Measurements from ENCODE around the gene NUPR1.

Gene NUPR1

DNA sequence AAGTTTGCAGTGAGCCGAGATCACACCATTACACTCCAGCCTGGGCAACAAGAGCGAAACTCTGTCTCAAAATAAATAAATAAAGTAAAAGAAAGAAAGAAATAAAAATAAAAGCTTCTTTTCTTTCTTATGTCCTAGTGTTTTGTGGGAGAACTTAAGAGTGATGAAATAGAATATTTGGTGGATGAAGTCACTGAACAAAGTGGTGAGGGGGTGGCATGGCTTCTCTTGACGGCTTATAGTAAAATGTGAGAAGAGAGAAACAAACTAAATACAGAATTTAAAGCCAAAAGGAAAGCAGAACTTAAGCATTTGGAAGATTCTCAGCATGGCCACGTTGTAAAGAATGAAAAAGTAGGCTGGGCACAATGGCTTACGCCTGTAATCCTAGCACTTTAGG is 30.2 kb upstream of the NUPR1 start:
- POLR2A ChIA-PET: no interaction called here
- Histone ChIP-seq H3K9me3 (ENCODE audit: control insufficient read depth, insufficient read depth, low read depth, low read length) (no peaks in the 10 kb centered on the region), H3K4me3 (ENCODE audit: low read depth, low read length) (no peak overlapping the region), H3K27ac (ENCODE audit: extremely low read depth, low read depth, low read length) (no peak overlapping the region), H3K36me3 (ENCODE audit: control insufficient read depth in 2 of 2, insufficient read depth in 1 of 2, low read length in 2 of 2) (peaks cover 0 to 2% of the 10 kb centered on the region in 2 experiments; a peak in 1 of 3 replicates), H3K4me1 (ENCODE audit: control insufficient read depth, insufficient read depth, low read length) (no peaks in the 10 kb centered on the region)
- TF ChIP-seq ZNF292 (tag by site-specific recombination; IDR thresholded peaks at IDR 0.05; ENCODE audit: borderline replicate concordance, low read depth): no peak
- TF ChIP-seq HOXC10 (CRISPR knock-in tag; IDR thresholded peaks at IDR 0.05): no peak
- TF ChIP-seq, protein P1, sequence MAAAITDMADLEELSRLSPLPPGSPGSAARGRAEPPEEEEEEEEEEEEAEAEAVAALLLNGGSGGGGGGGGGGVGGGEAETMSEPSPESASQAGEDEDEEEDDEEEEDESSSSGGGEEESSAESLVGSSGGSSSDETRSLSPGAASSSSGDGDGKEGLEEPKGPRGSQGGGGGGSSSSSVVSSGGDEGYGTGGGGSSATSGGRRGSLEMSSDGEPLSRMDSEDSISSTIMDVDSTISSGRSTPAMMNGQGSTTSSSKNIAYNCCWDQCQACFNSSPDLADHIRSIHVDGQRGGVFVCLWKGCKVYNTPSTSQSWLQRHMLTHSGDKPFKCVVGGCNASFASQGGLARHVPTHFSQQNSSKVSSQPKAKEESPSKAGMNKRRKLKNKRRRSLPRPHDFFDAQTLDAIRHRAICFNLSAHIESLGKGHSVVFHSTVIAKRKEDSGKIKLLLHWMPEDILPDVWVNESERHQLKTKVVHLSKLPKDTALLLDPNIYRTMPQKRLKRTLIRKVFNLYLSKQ (tag by site-specific recombination; IDR thresholded peaks at IDR 0.05; ENCODE audit: borderline replicate concordance): no peak
- TF ChIP-seq ZBTB21 (tag by site-specific recombination; IDR thresholded peaks at IDR 0.05): no peak
- no peak for TF ChIP-seq ZNF548 (tag by site-specific recombination; IDR thresholded peaks at IDR 0.05)
- TF ChIP-seq, protein P2, sequence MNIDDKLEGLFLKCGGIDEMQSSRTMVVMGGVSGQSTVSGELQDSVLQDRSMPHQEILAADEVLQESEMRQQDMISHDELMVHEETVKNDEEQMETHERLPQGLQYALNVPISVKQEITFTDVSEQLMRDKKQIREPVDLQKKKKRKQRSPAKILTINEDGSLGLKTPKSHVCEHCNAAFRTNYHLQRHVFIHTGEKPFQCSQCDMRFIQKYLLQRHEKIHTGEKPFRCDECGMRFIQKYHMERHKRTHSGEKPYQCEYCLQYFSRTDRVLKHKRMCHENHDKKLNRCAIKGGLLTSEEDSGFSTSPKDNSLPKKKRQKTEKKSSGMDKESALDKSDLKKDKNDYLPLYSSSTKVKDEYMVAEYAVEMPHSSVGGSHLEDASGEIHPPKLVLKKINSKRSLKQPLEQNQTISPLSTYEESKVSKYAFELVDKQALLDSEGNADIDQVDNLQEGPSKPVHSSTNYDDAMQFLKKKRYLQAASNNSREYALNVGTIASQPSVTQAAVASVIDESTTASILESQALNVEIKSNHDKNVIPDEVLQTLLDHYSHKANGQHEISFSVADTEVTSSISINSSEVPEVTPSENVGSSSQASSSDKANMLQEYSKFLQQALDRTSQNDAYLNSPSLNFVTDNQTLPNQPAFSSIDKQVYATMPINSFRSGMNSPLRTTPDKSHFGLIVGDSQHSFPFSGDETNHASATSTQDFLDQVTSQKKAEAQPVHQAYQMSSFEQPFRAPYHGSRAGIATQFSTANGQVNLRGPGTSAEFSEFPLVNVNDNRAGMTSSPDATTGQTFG (tag by site-specific recombination; IDR thresholded peaks at IDR 0.05; ENCODE audit: borderline replicate concordance): no peak
- TF ChIP-seq, protein P3, sequence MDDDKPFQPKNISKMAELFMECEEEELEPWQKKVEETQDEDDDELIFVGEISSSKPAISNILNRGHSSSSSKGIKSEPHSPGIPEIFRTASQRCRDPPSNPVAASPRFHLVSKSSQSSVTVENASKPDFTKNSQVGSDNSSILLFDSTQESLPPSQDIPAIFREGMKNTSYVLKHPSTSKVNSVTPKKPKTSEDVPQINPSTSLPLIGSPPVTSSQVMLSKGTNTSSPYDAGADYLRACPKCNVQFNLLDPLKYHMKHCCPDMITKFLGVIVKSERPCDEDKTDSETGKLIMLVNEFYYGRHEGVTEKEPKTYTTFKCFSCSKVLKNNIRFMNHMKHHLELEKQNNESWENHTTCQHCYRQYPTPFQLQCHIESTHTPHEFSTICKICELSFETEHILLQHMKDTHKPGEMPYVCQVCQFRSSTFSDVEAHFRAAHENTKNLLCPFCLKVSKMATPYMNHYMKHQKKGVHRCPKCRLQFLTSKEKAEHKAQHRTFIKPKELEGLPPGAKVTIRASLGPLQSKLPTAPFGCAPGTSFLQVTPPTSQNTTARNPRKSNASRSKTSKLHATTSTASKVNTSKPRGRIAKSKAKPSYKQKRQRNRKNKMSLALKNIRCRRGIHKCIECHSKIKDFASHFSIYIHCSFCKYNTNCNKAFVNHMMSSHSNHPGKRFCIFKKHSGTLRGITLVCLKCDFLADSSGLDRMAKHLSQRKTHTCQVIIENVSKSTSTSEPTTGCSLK (tag by site-specific recombination; IDR thresholded peaks at IDR 0.05): no peak
- TF ChIP-seq, protein P4, sequence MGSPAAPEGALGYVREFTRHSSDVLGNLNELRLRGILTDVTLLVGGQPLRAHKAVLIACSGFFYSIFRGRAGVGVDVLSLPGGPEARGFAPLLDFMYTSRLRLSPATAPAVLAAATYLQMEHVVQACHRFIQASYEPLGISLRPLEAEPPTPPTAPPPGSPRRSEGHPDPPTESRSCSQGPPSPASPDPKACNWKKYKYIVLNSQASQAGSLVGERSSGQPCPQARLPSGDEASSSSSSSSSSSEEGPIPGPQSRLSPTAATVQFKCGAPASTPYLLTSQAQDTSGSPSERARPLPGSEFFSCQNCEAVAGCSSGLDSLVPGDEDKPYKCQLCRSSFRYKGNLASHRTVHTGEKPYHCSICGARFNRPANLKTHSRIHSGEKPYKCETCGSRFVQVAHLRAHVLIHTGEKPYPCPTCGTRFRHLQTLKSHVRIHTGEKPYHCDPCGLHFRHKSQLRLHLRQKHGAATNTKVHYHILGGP (tag by site-specific recombination; IDR thresholded peaks at IDR 0.05): no peak
- TF ChIP-seq, protein P5, sequence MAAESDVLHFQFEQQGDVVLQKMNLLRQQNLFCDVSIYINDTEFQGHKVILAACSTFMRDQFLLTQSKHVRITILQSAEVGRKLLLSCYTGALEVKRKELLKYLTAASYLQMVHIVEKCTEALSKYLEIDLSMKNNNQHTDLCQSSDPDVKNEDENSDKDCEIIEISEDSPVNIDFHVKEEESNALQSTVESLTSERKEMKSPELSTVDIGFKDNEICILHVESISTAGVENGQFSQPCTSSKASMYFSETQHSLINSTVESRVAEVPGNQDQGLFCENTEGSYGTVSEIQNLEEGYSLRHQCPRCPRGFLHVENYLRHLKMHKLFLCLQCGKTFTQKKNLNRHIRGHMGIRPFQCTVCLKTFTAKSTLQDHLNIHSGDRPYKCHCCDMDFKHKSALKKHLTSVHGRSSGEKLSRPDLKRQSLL (tag by site-specific recombination; IDR thresholded peaks at IDR 0.05): no peak
- TF ChIP-seq ZFP41 (tag by site-specific recombination; IDR thresholded peaks at IDR 0.05; ENCODE audit: borderline replicate concordance): no peak
- TF ChIP-seq ZNF274 (IDR thresholded peaks at IDR 0.05; ENCODE audit: low read length): no peak
- no peak for TF ChIP-seq ZNF274 (tag by site-specific recombination; IDR thresholded peaks at IDR 0.05; ENCODE audit: borderline replicate concordance)
- no peak for TF ChIP-seq ZNF223 (tag by site-specific recombination; IDR thresholded peaks at IDR 0.05)
- no peak for TF ChIP-seq HOXD13 (CRISPR knock-in tag; IDR thresholded peaks at IDR 0.05; ENCODE audit: borderline replicate concordance)
- TF ChIP-seq ZNF266 (tag by site-specific recombination; IDR thresholded peaks at IDR 0.05; ENCODE audit: low read depth): no peak
- TF ChIP-seq ZNF629 (tag by site-specific recombination; IDR thresholded peaks at IDR 0.05): no peak
- no peak for TF ChIP-seq ZNF10 (tag by site-specific recombination; IDR thresholded peaks at IDR 0.05)
- TF ChIP-seq GFI1B (tag by site-specific recombination; IDR thresholded peaks at IDR 0.05): no peak
- CTCF ChIA-PET: no interaction called here

All from HEK293 (cell line).